Measurements from ENCODE around the gene TOX2.

TOX2 gene

DNA sequence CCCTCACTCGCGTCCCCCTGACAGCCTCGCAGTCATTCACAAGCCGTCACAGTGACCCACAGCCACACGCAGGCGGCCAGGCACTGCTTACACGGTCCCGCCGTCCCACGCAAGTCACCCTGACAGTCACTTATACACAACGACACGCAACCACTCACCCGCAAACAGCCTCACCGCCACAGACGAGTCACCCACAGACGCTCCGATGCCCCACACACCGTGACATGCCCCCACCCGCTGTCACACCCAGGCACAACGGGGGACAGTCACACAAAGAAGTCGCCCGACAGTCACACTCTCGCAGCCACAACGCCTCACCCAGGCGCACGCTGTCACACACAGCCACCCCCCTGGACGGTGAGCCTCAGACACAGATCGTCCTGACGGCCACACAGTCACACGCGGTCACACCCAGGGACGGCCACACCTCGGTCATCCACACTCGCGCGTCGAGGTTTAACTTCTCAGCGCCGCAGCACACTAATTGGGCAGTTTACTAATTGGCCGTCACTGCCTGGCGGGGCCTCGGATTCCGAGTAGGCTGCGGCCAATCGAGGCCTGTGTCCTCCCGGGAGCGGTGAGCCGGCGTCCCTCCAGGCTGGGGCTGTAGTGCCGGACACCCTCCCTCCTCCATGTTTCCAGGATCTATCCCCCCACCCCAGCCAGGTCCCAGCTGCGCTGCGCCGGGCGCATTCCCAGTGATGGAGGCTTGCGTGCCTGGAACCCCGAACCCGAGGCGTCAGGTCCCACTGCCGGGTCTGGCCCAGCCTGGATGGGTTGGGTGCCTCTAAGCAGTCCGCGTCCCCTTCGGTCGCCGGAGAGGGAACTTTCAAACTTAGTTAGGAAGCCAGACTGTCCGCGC lies 790 bp downstream of the TOX2 start:
- no peak for DNase-seq

DNA sequence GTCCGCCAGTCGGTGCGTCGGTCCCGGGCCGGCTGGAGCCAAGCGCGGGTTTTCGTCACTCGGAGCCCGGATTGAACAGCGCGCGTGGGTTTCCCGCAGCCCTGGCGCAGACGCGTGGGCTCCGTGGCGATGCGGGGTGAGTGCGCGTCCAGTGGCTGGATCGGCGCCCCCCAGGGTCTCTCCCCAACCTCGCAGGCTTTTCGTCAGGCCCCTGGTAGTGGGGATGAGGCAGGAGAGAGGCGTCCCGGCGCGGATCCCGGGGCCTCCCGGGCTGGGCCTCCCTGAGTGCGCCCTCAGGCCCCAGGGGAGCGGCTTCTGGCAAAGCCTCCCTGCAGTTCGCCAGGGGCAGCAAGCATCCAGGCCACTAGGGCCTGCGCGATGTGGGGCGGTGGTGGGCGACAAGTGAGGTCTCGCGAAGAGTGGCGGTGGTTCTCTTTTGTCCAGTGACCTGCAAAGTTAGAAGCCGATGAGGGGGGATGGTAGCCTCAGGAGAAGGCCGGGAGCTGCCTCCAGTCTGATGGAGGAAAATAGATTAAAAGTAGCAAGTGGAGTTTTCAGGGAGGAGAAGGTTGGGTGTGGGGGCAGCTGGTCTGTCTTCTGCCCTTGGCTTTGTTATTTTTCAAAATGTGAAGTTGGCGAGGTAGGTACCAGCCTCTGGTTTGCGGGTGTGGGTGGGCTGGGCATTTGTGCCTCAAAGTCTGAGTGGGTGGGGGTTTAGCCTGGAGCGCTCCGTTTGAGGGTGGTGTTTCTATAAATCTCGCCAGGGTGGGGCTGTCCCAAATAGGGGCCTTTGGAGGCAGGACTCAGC lies 1.6 kb downstream of the TOX2 start:
- peak in 1 of 51 donors; percentile 54 for DNase-seq

DNA sequence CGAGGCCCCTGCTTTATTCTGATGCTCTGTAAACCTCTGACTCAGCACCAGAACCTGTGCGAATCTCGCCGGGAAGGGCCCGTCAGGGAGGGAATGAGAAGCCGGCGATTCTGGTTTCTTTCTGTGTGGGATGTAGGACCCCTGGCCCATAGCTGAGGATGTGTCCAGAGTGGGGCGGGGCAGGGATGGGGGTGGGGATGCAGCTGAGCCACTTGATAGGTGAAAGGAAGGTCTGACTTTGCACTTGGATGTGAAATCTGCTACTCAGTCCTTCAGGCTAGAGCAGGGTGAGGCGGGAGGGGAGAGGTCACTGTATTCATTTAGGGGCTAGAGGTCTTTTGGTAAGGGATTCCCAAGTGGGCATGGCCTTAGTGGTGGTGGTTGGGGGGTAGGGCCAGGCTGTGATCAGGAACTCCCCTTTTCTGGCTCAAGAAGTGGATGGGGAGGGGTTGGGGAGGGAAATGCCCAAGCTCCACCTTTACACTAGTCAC lies 2.3 kb downstream of the TOX2 start:
- DNase-seq: no peak

DNA sequence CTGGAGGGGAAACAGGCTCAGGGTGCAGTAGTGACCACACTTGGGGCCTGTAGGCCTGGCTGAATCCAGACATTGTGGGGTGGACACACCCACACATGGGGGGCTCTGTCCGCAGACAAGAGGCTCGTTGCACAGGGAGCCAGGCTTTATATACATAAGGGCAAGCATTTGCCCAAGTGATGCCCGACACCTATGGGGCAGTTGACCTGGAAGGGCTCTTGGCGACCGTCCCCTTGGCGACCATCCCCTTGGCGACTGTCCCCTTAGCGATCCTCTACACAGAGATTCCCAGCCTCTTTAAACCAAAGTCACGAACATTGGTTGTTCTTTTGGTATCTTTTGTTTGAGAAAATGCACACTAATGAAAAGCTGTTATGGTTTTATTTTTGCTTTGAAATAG lies 2.7 kb downstream of the TOX2 start:
- DNase-seq: no peak

DNA sequence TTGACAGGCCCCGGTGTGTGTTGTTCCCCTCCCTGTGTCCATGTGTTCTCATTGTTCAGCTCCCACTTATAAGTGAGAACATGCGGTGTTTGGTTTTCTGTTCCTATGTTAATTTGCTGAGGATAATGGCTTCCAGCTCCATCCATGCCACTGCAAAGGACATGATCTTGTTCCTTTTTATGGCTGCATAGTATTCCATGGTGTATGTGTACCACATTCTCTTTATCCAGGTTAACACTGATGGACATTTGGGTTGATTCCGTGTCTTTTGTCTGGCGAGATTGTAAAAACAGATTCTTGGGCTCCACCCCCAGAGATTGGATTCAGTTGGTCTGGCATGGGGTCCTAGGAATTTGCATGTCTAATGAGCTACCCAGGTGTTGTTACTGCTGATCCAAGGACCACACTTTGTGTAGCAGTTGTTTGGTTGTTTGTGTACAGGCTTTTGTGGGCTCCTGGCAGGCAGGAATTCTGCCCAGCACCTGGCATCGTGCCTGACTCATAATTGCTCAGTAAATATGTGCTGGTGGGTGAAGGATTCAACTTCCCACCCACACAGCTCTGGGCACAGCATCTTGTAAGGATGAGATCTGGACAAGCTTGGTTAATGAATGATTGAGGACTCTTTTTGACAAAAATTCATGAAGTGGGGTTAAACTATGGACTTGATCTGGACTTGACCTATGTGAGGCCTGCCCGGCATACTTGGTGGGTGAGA lies 5.2 kb downstream of the TOX2 start:
- DNase-seq: no peak

DNA sequence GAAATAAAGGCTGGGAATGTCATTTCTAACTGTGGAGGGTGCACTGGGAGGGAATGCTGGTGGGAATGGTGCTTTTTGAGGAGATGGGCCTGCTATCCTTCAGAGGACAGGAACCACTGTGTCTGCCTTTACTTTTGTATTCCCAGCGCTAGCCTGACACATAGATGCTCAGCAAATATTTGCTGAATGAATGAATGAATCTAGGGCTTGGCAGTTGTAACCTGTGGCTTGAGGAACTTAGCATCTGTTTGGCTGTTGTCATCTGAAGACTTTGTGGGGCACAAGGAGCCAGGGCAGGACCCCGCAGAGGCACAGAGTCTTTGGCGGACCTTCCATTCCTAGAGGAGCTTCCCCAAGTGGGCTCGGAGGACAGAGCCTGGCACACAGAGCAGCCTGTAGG lies 6.1 kb downstream of the TOX2 start:
- no peak for DNase-seq

DNA sequence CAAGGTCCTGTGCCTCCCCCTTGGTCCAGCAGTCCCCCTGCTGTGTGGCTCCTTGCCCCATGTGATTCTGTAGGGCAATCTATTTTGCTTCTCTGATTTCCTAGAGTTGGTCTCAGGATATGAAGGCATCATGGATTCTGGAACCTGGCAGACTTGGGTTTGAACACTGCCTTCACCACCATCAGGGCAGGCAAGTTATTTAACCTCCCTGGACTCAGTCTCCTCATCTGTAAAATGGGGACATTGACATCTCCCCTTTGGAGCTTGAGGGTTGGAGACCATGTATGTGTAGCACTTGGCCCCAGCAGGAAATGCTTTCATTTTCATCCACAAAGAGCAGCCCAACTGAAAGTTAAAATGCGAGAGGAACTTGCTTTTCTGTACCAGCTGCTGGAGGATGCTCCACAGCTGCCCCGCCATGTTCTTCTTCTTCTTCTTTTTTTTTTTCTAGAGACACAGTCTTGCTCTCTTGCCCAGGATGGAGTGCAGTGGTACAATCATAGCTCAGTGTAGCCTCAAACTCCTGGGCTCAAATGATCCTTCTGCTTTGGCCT lies 6.7 kb downstream of the TOX2 start:
- no peak for DNase-seq

DNA sequence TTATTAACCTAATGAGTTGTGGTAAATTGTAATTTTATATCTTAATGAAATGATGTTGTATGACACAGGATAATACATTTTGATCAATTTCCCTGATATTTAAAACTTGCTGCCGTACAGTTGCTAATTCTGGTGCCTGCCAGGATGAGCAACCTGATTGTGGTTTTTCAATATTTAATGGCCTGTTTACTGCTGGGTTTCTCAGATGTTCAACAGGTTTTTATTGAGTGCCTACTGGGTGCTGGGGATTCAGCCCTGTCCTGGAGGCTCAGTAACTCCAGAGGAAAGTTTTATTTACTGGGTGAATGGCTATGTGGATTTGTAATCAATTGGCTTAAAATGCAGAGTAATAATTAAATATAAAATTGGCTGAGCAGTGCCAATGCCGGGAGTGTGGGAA lies 8.0 kb downstream of the TOX2 start:
- no peak for DNase-seq

DNA sequence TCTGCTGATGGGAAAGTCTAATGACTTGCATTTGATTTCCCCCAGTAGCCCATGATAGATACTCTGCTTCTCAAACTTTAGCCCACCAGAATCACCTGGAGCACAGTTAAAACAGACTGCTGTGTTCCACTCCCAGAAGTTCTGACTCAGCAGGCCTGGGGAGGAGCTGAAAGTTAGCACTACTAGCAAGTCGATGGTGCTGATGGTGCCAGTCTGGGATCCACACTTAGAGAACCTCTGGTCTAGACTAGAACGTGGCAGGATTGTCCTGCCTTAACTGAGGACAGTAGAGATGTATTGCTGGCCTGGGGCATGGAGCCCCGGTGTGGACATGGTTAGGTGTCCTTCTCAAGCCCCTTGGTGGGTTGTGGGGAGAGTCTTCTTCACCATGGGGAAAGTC lies 8.7 kb downstream of the TOX2 start:
- DNase-seq: no peak

DNA sequence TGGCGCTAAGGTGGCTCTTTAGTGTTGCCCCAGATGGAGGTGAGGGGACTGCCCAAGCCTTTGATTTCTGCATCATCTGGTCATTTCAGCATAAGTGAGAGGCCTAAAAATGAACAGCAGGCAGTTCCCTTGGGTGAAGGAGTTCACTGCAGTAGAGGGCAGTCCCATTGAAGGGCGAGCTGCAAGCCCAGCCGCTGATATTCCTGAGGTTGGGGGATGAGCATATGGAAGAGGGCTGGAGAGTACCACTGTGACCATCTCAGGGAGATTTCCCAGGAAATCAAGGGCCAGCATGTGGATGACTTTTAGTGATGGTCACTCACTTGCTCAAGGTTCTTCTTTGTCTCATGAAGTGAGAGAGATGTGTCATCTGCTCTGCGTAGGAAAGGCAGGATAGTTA lies 9.3 kb downstream of the TOX2 start:
- DNase-seq: no peak

DNA sequence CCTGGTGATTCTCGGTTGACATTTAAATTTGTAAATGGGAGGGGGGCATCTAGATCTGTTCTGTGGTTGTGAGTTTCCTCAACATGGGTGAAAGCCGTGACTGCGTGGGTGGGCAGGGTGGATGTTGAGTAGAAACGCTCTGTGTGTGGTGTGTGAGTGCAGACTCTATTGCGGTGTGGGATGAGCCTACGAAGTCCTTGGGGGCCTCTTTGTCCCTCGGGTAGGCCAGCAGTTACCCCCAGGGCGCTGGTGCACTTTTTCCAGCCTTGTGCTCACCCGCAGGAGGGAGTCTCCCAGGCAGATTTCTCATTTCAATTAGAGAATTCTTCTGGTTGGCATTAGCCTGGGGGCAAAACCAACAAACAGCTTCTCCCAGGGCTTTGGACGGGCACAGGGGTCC lies 10.6 kb downstream of the TOX2 start:
- no peak for DNase-seq

DNA sequence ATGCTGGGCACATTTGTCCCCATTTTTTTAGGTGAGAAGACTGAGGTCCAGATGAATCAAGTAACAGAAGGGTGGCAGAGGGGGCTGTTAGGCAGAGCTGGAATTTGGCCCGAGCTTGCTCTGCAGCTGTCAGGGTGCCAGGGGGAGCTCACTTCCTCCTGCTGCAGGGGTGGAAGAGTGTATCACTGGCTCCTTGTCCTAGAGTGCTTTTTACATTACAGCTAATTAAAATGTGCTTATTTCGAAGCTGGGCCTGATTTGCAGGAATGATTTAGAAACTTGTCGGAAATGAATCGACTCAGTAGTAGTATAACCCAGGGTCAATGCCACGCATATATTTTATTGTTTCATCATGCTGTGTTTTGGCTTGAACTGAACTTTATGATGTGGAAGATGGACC lies 11.1 kb downstream of the TOX2 start:
- peak in 6 of 51 donors; percentile 5 to 25 (median 16) for DNase-seq

DNA sequence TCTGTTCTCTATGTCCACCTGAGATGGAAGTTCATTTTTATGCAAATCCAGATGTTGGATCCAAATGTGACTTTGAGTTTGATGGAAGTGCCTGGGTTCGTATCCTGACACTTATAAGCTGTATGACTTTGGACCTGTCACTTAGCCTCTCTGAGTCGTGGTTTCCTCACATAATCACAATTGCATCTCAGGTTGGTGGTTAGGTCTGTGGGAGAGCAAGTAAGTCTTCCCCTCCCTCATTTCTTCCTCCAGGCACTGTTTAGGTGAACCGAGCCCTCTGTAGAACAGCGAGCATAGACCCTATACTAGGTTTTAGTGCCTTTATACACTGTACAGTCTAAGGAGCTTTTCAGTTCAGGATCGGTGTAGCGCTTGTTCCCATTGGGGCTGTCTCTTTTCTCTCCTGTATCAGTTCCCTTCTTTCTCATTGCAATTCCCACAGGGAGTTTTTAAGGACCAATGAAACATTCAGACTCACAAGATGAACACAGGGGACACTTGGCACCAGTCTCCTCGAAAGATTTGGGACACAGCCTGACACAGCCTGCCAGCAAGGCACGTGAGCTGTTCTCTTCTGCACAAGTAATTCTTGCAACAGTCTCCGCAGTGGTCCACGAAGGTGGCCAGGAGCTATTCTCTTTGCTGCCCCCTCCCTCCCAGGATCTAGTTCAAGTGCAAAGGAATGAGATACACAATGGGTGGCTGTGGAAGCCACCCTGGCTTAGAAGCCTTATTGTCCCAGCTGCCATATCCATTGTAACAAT lies 11.8 kb downstream of the TOX2 start:
- peak in 6 of 51 donors; percentile 6 to 29 (median 16) for DNase-seq

DNA sequence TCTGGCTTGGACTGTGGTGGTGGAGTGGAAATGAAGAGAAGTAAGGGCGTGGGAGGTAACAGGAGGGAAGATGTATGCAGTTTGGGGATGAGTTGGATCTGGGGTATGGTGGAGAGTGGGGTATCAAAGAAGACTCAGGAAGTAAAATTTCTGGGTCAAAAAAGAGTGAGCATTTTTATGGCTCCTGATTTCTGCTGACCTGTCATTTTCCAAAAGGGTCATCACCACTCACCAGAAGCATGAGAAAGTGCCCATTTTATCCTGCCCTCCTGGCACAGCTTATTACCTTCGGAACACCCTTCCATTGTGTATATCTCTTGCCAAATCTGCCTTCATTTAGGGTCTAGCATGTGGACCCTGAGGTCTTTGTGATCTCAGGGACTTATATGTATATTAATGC lies 17.3 kb downstream of the TOX2 start:
- DNase-seq: no peak

DNA sequence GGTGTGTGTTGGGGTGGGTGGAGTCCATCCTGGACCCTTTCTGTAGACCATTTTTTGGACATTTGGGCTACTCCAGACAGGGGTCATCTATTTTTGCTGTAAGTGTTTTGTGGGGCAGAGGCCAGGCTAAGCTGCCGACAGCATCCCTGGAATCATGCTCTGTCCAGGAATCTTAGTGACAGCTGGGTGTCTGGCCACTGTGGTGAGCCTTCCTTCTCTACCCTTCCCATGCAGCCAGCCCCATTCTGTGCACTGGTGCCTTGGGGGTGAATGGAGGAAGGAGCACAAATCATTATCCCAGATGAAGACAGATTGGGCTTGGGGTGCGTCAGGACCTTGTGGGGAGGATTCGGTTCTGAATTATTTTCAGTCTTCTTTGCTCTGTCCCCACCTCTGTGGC lies 20.2 kb downstream of the TOX2 start:
- no peak for DNase-seq

DNA sequence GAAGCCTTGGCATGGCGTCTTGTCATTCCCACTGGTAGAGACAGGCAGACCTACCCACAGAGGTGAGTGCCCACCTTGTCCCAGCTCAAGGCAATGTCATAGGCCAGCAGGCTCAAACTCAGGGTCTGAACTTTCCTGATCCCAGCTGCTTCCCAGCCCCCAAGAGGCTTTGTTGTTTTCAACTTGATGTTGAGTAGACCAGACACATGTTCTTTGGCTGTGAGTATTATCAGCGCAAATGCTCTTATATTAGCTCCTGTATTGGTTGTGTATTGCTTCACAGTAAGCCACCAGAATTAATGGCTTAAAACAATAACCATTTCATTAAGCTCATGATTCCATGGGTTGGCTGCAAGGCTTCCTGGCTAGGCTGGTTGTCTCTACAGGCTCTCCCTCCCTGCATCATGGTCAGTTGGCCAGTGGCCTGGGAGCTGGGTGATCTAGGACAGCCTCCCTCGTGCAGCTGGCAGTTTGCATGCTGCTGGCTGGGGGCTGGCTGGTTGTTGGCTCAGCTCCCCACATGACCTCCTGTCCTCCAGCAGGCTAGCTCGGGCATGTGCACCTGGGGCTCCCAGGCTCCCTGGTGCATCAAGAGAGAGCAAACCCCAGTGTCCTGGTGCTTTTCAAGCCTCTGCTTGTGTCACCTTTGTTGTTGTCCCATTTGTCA lies 21.6 kb downstream of the TOX2 start:
- DNase-seq: peak in 2 of 51 donors; percentile 6 to 25

DNA sequence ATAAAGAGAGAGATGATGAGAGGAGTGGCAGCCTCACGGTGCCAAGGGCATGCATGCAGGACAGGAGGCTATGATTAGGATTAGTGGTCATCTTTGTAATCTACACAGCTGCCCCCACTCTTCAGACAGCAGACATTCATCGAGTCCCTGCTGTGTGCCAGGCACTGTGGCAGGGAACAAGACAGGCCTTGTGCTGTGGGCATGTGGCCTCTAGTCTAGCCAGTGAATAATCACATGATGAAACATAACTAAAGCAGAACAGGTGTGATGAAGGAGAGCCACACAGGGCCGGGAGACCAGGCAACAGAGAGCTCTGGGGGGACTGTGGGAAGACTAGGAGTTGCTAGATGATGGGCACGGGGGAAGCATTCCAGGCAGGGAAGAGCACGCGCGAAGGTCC lies 22.2 kb downstream of the TOX2 start:
- DNase-seq: peak in 1 of 51 donors; percentile 10

DNA sequence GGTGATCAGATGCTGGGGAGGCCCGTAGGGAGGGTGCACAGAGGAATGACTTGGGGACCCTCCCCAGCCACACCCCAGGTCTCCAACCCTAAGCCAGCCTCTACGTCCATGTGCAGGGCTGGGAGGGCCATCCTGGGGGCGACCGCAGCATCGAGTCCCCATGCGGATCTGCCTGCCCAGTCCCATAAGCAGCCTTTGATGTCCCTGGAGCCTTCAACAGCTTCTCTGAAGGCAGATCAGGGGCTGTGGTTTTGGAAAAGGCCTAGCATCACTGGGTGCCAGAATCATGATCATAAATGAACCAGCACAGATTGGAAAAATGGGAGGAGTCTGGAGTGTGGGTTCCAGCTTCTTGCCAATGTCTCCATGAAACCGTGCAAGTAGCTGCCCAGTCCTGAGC lies 22.9 kb downstream of the TOX2 start:
- no peak for DNase-seq

DNA sequence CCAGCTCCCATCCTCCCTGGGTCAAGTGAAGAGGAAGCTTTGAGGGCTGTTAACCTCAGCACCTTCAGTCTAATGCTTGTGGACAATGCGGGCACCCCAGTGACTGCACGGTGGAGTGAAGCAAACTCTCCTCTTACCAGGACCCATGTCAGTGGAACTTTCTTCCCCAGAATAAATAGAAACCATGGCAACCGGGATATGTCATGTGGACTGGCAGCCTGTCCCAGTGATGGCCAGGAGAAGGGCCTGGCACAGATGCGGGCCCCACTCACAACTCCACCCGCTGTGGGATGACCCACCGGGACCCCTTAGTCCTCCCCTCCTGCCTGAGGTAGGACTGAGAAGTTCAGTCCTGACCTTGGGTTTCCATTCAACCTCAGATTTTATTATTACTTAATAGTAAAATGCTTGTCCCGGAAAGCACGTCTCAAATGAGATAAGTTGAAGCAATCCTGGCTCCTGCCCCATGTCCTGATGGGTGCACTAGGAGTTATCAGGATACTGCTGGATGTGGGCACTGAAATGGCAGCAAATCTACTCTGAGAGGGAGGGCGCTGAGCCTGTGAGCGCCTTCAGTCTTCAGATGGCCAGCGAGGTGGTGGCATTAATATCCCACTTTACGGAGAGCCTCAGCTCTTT lies 23.5 kb downstream of the TOX2 start:
- DNase-seq: no peak
